HG02870 (cell line): ENCODE results near the gene AKAP7.
A peak's percentile ranks its signal among the peaks of the same experiment; 100 is the strongest.

ENCODE experiments used
- ATAC-seq: cut with Tn5 transposase; IDR thresholded peaks from one replicate; pipeline ENCODE4 v1.9.1; 2021; ENCODE audit warnings: mild to moderate bottlenecking, moderate library complexity; ENCODE audit not compliant: unreplicated experiment

Gene AKAP7

DNA sequence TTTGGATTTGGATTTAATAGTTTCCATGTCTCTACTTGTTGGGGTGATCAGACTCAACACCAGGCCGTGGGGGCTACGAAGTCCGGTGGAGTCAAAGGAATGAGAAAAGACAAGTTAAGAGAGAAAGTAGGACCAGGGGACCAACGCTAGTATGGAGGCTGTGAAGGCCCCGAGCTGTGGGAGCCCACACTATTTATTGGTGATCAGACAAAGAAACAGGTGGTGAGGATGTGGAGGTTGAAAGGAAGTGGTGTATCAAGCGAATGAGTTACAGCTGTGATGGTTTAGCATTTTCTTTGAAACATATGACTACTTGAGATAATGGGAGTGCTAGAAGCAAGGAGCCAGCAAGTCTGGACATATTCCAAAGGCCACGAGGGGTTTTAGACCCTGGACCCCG lies 62.4 kb downstream of the AKAP7 start:
- ATAC-seq = no peak

DNA sequence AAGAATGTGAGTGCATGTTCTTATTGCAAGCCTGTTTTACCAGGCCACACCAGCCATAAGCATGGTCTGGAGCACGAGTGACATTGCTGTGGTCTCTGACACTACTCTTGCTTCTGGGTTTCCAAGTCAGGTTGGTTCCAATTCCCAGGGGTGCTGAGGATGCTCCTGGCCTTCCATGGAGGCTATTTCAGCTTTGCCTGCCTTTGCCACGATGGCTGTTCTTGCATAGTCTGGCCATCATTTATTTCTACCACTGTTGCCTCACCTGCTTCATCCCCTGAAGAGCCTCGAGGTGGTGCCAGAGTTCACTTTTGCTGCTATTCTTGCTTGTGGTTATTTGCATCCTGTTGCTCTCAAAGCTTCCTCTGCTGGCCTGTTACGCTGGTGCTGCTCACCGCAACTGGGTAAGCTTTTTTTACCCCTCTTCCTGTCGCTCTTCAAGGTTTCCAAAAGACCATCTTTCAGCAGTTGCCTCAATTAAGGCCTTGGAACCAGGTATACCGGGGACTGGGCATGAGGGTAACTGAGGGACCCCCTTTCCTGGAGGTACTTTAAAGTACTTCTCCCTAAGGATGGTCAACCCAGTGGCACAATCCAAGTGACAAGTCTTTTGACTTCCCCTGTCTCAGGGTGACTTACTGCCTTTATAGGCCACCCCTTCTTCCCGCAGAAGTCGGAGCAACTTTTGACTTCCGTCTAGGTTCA lies 64.5 kb downstream of the AKAP7 start:
- ATAC-seq = peak; percentile 100

DNA sequence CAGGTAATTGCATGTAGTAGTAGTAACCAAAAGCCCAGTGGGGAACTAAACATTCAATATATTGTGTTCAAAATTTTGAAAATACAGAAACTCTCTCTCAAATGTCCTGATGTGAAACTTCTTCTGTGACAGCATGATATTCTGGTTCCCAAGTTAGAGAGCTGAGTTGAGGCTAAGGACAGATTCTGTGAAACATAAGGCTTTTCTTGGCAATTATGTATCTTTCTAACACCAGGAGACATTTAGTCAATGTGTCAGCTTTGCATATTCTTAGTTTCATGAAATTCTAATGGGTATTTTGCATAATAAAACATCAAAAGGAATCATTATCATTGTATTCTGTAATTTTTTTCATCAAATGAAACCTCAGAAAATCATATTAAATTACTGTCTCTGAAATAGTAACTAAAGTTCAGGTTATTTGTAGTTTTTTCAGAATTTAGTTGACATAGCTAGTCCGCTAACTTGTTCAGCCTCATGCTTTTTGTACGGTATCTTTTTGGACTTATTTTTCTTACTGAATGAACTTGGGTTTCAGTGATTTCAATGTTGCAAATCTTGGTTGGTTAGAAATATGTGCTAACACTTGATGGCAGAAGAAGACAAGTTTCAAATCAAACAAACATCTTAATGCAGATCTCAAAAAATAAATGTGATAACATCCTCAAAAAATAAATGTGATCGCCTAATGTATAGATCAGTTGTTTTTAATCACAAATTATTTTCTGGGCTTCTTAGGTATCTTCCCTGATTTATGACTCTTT lies 70.4 kb downstream of the AKAP7 start:
- ATAC-seq = no peak

DNA sequence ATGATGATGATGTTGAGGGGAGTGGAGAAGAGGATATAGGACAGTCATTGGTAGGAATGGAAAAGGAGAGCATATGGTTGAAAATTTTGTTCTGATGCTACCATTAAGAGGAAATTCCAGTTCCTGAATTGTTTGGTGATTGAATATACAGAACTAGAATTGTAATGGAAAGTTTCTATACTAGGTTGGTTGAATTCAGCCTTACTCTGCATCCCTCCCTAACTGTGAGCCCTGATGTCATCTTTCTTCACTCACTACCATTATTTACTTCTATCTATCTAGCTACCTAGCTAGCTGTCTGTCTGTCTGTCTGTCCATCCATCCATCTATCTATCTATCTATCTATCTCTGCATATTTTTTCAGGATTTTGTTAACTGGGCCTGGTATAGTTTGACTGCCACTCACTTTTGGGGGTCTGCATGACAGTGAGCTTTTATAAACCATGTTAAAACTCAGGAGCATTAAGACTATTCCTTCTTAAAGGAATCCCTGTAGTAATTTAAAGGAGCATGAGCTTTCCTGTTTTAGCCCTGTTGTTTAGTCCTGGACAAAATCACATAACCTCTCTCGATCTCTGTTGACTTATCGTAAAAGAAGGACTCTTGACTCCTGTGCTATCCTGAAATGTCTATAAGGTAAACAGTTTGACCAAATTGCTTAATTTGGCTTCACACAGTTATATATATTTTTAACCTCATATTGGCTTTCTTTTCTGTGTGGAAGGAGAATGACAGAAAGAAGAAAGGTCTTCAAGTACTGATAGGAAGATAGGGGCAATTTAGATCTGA lies 71.4 kb downstream of the AKAP7 start:
- no peak for ATAC-seq

DNA sequence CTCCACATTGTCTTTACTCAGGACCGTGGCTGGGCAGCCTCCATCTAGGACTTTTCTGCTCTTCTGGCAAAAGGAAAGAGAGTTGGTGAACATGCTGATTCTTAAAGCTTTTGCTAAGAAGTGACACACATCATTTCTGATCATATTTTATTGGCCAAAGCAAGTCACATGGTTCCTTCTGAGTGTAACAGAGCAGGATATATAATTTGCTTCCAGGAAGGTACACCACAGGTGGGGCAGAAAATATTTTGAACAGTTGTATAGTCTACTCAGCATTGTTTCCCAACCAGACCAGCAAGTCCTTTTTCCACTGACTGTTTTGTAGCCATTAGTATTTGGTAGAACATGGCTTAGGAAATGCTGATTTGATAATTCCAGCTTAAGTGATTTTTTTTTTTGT lies 73.5 kb downstream of the AKAP7 start:
- ATAC-seq = no peak

DNA sequence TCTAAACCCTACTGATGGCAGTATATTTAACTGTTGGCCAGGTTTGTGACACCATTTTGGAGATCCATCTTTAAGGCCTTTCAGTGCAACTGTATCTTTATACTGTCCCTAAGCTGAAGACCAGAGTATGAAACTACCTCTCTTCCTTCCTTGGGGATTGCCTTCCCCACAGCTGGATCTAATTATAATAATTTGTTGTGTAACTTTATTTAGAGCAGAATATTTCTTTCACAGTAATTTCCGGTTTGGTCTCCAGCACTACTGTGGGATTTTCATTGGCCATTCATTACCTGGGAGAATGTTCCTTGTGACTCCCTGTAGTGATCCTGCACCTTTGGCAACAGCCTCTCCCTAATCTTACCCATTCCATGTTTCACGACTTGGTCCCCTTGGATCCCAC lies 75.2 kb downstream of the AKAP7 start:
- ATAC-seq = no peak

DNA sequence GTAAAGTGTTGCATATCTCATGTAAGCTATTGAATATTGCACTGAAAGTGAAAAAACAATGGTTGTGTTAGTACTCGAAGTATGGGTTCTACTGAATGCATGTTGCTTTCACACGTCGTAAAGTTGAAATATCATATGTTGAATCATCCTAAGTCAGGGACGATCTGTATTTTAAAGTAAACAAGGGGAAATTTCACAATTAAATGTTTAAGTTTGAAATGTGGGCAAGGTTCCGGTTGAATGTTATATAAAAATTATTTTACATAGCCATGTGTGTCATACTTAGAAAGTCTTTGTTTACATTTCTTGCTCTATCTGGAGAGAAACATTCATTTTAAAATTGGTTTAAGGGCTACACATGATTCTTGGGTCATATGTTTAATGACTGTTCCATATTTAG lies 76.8 kb downstream of the AKAP7 start:
- ATAC-seq = no peak

DNA sequence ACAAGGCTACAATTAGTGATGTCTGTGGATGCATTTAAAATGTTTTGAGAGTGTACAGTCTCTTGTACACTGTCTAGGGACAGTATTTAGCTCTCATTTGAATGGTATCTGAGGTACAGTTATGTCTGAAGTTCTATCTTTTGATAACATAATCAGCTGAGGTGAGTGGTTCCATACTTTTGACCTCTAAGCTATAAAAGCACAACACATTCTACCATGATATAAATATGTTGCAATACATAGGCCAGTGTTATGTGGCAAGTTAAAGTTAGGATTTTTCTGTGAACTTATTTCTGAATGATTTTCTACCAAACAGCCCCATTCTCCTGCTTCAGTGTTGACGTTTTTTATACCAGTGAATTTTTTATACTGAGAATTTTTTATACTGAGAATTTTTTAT lies 77.6 kb downstream of the AKAP7 start:
- no peak for ATAC-seq

DNA sequence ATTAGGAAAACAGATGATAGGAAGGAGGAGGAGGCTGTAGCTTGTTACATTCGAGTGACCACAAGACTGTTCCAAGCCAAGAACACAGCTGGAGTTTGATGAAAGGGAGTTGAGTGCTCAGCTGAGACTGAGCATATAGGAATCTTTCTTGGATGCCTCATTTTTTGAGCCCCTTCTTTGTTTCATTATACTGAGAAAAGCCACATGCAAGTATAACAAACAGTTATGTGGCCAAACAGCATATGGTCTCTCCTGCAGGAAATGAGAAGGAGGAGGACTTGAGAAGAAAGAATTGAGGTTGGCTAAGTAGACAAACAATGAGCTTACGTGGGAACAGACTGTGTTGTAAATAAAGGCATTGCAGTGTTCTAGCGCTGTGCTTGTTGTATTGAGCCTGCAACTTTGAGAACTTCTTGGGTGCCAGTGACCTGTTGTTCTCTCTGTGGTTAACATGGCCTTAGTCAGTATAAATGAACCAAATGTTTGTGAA lies 78.3 kb downstream of the AKAP7 start:
- no peak for ATAC-seq

DNA sequence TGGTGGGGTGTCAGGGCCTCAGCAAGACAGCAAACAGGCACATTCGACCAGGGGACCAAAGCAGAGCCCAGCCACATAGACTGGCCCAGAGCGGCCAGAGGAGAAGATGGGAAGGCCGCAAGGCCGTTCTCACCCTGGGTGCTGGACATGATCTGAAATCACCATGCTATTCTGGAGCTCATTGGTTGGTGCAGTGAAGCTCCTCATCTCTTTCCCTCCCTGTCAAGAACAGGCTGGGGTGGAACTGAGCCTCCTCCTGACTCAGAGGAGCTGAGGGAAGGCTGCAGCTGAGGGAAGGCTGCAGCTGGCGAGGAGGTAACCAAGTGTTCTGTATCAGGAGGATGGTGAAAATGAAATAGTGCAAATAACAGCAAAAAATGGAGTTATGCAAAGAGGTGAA lies 80.0 kb downstream of the AKAP7 start:
- no peak for ATAC-seq

DNA sequence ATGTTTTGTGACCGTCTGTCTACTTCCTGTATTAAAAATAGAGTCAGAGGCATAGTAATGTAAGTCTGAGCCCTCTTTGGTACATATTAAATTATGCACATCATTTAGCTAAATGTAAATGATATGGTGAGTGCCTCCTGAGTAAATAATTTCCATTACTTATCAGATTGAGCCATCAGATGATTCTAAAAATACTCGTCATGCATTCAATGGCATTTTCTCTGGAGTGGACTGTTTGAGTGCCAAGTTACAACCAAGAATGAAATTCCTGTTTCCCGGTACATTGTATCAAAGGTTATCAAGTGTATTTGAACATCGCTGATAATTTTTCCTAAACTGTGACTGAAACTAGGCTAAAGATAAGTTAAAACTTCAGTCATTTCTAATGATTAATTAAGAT lies 81.0 kb downstream of the AKAP7 start:
- ATAC-seq = no peak

DNA sequence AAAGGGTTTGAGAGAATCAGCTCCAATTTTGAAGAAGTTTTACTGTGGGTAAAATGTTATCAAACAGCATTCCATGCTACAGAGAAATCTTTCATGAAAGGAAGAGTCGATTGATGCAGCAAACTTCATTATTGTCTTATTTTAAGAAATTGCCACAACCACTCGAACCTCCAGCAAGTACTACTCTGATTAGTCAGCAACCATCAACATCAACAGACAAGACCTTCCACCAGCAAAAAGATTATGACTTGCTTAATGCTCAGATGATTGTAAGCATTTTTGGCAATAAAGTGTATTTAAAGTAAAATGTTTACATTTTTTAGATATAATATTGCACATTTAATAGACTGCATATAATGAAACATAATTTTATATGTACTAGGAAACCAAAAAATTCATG lies 87.5 kb downstream of the AKAP7 start:
- no peak for ATAC-seq

DNA sequence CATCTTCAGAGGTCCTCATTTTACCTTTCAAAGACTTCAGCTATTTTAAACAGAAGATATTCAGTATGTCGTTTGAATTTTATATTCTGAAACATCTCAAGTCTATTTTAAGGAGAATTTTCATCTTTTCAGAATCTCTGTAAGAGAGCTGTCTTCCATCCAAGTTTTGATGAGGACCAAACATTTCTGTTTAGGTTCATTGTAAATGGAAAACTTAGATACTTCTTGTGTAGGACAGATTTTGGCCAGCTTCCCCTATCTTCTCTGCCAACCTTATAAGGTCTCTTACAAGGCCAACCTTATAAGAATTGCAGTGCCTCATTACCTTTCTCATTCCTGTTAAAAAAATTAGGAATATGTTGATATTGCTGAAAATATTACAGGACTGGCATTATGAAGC lies 88.1 kb downstream of the AKAP7 start:
- no peak for ATAC-seq

DNA sequence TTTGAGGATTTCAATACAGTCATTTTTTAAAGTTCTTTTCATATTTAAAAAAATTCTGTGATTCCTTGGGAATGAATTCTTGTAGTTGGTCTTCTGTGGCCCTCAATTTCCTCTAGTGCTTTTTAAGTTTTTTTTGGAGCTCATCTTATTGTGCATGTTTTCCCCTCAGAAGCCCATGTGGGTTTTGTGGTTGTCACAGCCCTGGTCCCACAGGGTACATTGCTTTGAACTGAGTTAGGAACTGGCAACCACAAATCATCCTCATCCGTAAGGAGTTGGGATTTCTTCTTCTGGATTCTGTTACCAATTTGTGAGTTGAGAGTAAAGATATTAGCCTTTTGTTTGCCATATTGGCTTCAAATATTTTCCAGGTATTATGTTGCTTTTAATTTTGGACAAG lies 89.9 kb downstream of the AKAP7 start:
- ATAC-seq = no peak

DNA sequence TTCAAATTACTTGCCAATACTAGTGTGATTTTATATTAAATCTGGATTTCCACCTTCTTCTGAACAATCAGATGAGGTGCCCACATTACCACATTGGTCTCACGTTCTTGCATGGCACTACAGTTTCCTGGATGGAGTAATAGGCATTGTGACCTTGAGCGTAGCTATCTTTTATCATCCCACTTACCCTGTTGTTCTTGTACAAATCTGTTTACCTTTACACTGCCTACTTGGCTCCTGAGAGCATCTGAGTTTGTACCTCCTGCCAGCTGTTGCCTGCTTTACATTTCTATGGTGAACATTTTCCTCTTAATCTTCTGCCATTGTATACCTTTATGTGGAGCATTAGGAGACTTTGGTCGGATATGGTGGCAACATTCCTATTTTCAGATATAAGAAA lies 90.7 kb downstream of the AKAP7 start:
- ATAC-seq = no peak

DNA sequence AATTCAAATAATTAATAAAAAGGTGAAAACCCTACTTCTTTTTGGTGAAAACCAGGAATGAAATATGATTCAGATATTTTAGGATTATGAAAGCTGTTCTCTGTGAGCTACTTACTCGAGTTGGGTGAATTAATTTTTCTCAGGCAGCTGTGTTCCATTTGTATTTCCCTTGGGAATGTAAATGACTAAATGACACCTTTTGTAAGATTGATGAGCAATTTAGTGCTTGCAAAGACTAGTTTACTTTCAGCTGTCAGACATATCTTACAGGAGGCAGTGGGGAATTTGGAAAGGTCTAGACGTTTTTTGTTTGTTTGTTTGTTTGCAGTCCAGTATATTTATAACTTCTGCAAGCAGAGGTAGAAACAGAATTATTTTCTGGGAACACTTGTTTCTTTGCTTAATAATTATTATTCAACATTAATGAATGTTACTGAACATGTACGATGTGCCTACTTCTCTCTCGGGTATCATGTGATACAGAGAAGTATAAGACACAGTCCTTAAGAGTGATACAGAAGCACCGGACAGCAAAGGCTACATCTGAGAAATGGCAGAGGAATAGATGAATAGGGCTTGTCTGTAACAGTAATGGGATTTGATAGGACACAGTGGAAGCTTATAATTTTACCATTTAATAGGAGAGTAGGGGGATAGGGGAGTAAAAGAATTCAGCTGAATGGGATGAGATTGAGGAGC lies 91.3 kb downstream of the AKAP7 start:
- no peak for ATAC-seq

DNA sequence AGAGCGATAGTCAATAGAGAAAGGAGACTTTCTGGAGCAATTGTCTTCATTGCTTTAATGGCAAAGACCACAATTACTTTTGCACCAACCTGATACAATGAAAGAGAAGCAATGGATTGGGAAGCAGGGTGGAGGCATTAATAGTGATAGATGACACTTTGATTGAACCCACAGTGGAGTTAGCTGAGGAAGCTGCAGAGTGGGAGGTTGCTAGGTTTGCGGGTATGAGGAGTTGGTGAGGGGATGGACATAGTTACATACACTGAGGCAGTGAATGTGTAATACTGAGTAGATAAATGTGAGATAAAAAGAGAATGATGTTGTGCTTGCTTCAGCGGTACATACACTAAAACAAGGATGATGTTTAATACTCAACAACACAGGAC lies 91.9 kb downstream of the AKAP7 start:
- no peak for ATAC-seq

DNA sequence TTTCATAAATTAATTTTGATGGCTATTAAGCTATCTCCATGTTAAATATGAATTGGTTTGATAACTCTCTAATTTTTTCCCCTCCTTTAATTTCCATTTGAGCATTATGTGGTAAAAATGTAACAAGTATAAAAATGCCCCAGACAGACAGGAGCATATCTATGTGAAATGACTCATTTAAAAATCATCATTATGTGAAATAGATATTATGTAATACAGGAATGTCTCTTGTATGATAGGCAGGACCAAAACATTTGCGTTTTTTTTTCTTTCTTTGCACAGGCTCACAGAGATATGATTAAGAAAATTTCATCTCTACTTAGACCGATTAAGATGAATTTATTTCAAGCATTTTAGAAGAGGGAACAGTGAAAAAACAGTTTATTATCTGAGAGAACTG lies 95.8 kb downstream of the AKAP7 start:
- no peak for ATAC-seq

DNA sequence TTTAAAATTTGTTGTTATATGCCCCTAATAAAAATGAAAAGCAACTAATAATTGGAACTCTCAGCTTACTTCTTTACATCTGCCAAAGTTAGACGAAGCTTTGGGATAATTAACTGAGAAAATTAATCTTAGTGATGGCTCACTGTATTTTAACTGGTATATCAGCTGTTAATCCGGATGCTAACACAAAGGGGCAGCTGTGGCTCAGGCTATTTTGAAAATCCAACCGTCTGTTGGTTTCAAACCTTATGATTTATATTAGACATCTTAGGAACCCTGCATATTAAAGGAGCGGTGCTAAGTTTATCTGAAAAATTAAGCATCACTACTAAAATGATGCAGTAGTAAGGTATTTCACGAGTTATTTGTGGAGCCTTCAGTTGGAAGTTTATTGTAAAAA lies 96.6 kb downstream of the AKAP7 start:
- no peak for ATAC-seq

DNA sequence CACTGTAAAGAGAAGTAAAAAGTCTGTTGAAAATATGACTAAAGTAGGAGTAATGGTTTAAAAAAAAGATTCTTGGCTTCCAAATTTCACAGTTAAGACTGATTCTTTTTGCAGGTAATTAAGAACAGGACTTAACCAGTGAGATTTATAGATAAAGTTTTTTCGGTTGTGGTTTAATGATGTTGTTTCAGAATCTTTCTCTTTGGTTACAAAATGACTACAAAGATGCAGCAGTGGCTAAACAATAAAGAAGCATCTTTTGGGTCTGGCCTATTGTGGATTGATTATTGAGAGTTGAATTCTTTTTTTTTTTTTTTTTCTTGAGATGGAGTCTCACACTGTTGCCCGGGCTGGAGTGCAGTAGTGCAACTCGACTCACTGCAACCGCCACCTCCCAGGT lies 109.7 kb downstream of the AKAP7 start:
- ATAC-seq = no peak

DNA sequence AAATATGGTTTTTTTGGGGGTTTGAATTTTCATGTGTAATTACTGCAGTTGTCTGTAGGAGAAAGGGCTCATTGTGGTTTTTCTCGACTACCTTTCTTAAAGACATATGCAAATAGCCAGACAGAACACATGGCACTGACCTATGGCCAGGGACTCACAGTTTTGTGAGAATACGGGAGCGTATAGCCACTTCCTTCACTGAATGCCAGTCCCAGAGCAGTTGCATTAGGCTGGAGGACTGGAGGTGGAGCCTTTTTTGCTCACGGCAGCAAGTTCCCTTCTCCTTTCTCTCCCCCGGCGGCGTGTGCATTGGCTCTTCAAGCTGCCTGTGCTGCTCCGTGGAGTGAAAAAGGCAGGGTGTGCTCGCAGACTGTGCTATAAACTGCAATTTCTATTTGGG lies 114.9 kb downstream of the AKAP7 start:
- ATAC-seq = no peak
